Spleen (tissue), 7 donors: ENCODE data around the gene ZNF385B.

Experiments
- CTCF ChIP-seq, 11 experiments: fragments of 200-600 bp in 7 of 11; fragments of 450-650 bp in 4 of 11; sonication (generic) in 4 of 11; IDR thresholded peaks in 8 of 11; conservative IDR thresholded peaks in 3 of 11; 1 replicate in 7 of 11; 2 replicates in 4 of 11; pipeline versions ENCODE4 v1.4.0 to v1.8.0; 2016 to 2021; ENCODE audit warnings: antibody characterized with exemption in 11 of 11, inconsistent platforms in 4 of 11, mild to moderate bottlenecking in 1 of 11
- POLR2A ChIP-seq, 3 donors: fragments of 450-650 bp; IDR thresholded peaks; one replicate each; pipeline ENCODE4 v1.5.1; 2017; ENCODE audit warnings: antibody characterized with exemption in 3 of 3, mild to moderate bottlenecking in 1 of 3
- donor health status: DM: no; HTN: no; CAD: no; lungs with moderate emphysema.
- donor health status: DM: no; HTN: no; CAD: no.
- donor health status: DM: no; HTN: no; CAD: no.

- TF ChIP-seq CTCF (IDR thresholded peaks at IDR 0.05 in 8 of 11, conservative IDR thresholded peaks at IDR 0.05 in 3 of 11) (no peak), POLR2A (IDR thresholded peaks at IDR 0.05) (no peak)
These were observed 206.6 kb downstream of the ZNF385B start for GRCh38 chr2:179654806-179655205.
